HCT116 (cell line): ENCODE data around the gene FMOD. TPM values are rescaled to one million over a fixed set of nuclear protein-coding genes. Genes with fewer than 3 reads are reported as not detected.

Source experiments
- ATAC-seq: fragments of 200-7000 bp; cut with Tn5 transposase; 2 replicates; pipeline ENCODE4 v1.9.1; 2020; ENCODE audit warnings: mild to moderate bottlenecking, moderate library complexity
- BruUV-seq: library from RNA; stranded (reverse); fragments of 400-500 nt; replicated peaks from 2 replicates; lab custom pipeline; 2021; lab: Mats Ljungman, UMichigan
- CTCF ChIA-PET: fragments of 300-600 bp; sonication (Branson Sonifier 250); formaldehyde crosslinking; loops from one replicate; lab custom pipeline; 2021; ENCODE audit warnings: antibody characterized with exemption; lab: Charles Lee
- POLR2A ChIA-PET: fragments of 300-600, 350-600 bp; sonication (Branson Sonifier 250); formaldehyde crosslinking; loops from one replicate; lab custom pipeline; 2021; ENCODE audit warnings: antibody characterized with exemption; lab: Charles Lee
- RAD21 ChIA-PET, 2 experiments: fragments of 300-600 bp; sonication (Branson Sonifier 250); formaldehyde crosslinking; loops; one replicate each; lab custom pipeline; 2023; ENCODE audit warnings: low total read pairs in 2 of 2; ENCODE audit not compliant: uncharacterized antibody in 2 of 2, unreplicated experiment in 2 of 2, low non-redundant PET in 1 of 2; lab: Charles Lee
- DNase-seq: peaks from one replicate; pipeline ENCODE4 v3.0.0-alpha.2; 2010; ENCODE audit warnings: low read depth, low spot score
- H2AFZ ChIP-seq: fragments of 200-600 bp; shearing (Covaris generic), sonication (generic); 2 replicates; pipeline ENCODE4 v1.6.1; 2017; ENCODE audit warnings: low read depth, mixed run types, mixed read lengths, antibody characterized with exemption, low read length; ENCODE audit not compliant: poor library complexity, severe bottlenecking
- H3K27ac ChIP-seq: 2 replicates; pipeline ENCODE4 v1.5.1; 2012; ENCODE audit warnings: low read depth, low read length
- H3K27me3 ChIP-seq: fragments of 200-600 bp; sonication (generic); 2 replicates; pipeline ENCODE4 v1.6.1; 2016; ENCODE audit warnings: mixed run types, low read length, mixed read lengths; ENCODE audit not compliant: insufficient read depth
- H3K36me3 ChIP-seq, 2 experiments: fragments of 200-500 bp in 1 of 2; fragments of 200-600 bp in 1 of 2; sonication (Bioruptor generic) in 1 of 2; sonication (generic) in 1 of 2; 2 replicates each; pipeline versions ENCODE4 v1.5.1 to v1.6.1; 2014 to 2016; ENCODE audit warnings: low read length in 2 of 2, inconsistent platforms in 1 of 2, mixed read lengths in 1 of 2, mixed run types in 1 of 2; ENCODE audit not compliant: insufficient read depth in 2 of 2, control insufficient read depth in 1 of 2
- H3K4me1 ChIP-seq, 2 experiments: fragments of 200-600 bp in 1 of 2; sonication (generic) in 1 of 2; 2 replicates each; pipeline versions ENCODE4 v1.5.1 to v1.6.1; 2012 to 2017; ENCODE audit warnings: low read length in 2 of 2, inconsistent platforms in 1 of 2, mild to moderate bottlenecking in 1 of 2, mixed read lengths in 1 of 2, mixed run types in 1 of 2, moderate library complexity in 1 of 2; ENCODE audit not compliant: insufficient read depth in 2 of 2, control insufficient read depth in 1 of 2
- H3K4me2 ChIP-seq: fragments of 200-600 bp; sonication (generic); 2 replicates; pipeline ENCODE4 v1.6.1; 2017; ENCODE audit warnings: mixed run types, low read length, mixed read lengths
- H3K4me3 ChIP-seq, 2 experiments: fragments of 200-600 bp in 1 of 2; sonication (generic) in 1 of 2; replicated peaks in 1 of 2; 2 replicates each; pipeline ENCODE4 v1.5.1; 2011 to 2016; ENCODE audit warnings: low read length in 2 of 2, control low read depth in 1 of 2, low read depth in 1 of 2, mild to moderate bottlenecking in 1 of 2, mixed read lengths in 1 of 2, mixed run types in 1 of 2
- H3K79me2 ChIP-seq: fragments of 200-600 bp; sonication (generic); 2 replicates; pipeline ENCODE4 v1.6.1; 2017; ENCODE audit warnings: mild to moderate bottlenecking, mixed run types, low read length, moderate library complexity, mixed read lengths; ENCODE audit not compliant: insufficient read depth
- H3K9ac ChIP-seq: fragments of 200-600 bp; sonication (generic); 2 replicates; pipeline ENCODE4 v1.6.1; 2016; ENCODE audit warnings: low read length, mixed read lengths
- H3K9me2 ChIP-seq: fragments of 200-600 bp; sonication (generic), shearing (Covaris generic); 2 replicates; pipeline ENCODE4 v1.6.1; 2017; ENCODE audit warnings: mixed run types, mild to moderate bottlenecking, moderate library complexity; ENCODE audit not compliant: insufficient read depth
- H3K9me3 ChIP-seq, 2 experiments: fragments of 200-500 bp in 1 of 2; fragments of 200-600 bp in 1 of 2; sonication (Bioruptor generic) in 1 of 2; sonication (generic) in 1 of 2; 2 replicates each; pipeline ENCODE4 v1.6.1; 2014 to 2017; ENCODE audit warnings: low read length in 2 of 2, mixed read lengths in 2 of 2, inconsistent platforms in 1 of 2, low read depth in 1 of 2, mild to moderate bottlenecking in 1 of 2, mixed run types in 1 of 2, moderate library complexity in 1 of 2; ENCODE audit not compliant: control insufficient read depth in 1 of 2, insufficient read depth in 1 of 2
- H4K20me1 ChIP-seq: fragments of 200-600 bp; sonication (generic), shearing (Covaris generic); 2 replicates; pipeline ENCODE4 v1.6.1; 2017; ENCODE audit warnings: mixed run types, mild to moderate bottlenecking, moderate library complexity; ENCODE audit not compliant: insufficient read depth
- CBX3 ChIP-seq: IDR thresholded peaks from 2 replicates; pipeline ENCODE4 v1.6.1; 2012; ENCODE audit warnings: low read depth
- CEBPB ChIP-seq: IDR thresholded peaks from 2 replicates; pipeline ENCODE4 v1.6.1; 2012; ENCODE audit warnings: low read depth
- CTCF ChIP-seq, 3 experiments: fragments of 200-600 bp in 1 of 3; sonication (generic) in 1 of 3; IDR thresholded peaks in 2 of 3; conservative IDR thresholded peaks in 1 of 3; 2 replicates each; pipeline ENCODE4 v1.5.1; 2012 to 2017; ENCODE audit warnings: low read depth in 2 of 3, low read length in 2 of 3, antibody characterized with exemption in 1 of 3, borderline replicate concordance in 1 of 3, control low read depth in 1 of 3, mild to moderate bottlenecking in 1 of 3, mixed read lengths in 1 of 3, mixed run types in 1 of 3, moderate library complexity in 1 of 3; ENCODE audit not compliant: insufficient read depth in 1 of 3
- EGR1 ChIP-seq: IDR thresholded peaks from 2 replicates; pipeline ENCODE4 v1.6.1; 2012; ENCODE audit warnings: low read depth
- ELF1 ChIP-seq: IDR thresholded peaks from 2 replicates; pipeline ENCODE4 v1.6.1; 2012; ENCODE audit warnings: low read depth, borderline replicate concordance
- EZH2phosphoT487 ChIP-seq: fragments of 200-600 bp; IDR thresholded peaks from 2 replicates; pipeline ENCODE4 v1.6.1; 2018; ENCODE audit warnings: antibody characterized with exemption, borderline replicate concordance
- FOSL1 ChIP-seq: IDR thresholded peaks from 2 replicates; pipeline ENCODE4 v1.6.1; 2012; ENCODE audit warnings: low read depth
- JUND ChIP-seq: IDR thresholded peaks from 2 replicates; pipeline ENCODE4 v1.6.1; 2012
- MAX ChIP-seq: IDR thresholded peaks from 2 replicates; pipeline ENCODE4 v1.6.1; 2012
- POLR2A ChIP-seq: IDR thresholded peaks from 2 replicates; pipeline ENCODE4 v1.7.0; 2011; ENCODE audit warnings: borderline replicate concordance; ENCODE audit not compliant: insufficient read depth, insufficient read length; ENCODE audit errors: extremely low read depth
- RAD21 ChIP-seq: IDR thresholded peaks from 2 replicates; pipeline ENCODE4 v1.6.1; 2012; ENCODE audit warnings: low read depth, mild to moderate bottlenecking
- TCF7L2 ChIP-seq: IDR thresholded peaks from 2 replicates; pipeline ENCODE4 v1.7.0; 2011; ENCODE audit warnings: borderline replicate concordance, inconsistent platforms; ENCODE audit not compliant: insufficient read depth, insufficient read length; ENCODE audit errors: extremely low read depth
- intact Hi-C: fragments of 100-400 bp; cut with micrococcal nuclease; formaldehyde crosslinking; loops from 2 replicates; pipeline ENCODE4 v1.10.0; 2022
- total RNA-seq: library from RNA; stranded (reverse); gene quantifications from one replicate; pipeline ENCODE4 v1.2.1, GENCODE V29; 2021; ENCODE audit not compliant: unreplicated experiment

The FMOD gene
- total RNA-seq, 1 experiment from 2014 or later: not detected

GRCh38 chr1:203335503-203335902, 15.4 kb downstream of the FMOD start:
- Histone ChIP-seq H3K9ac (no peak overlapping the region), H3K27me3 (peaks cover 3% of the 10 kb centered on the region; the same call in 1 of the 2 replicates), H3K4me1 (0 out of 4 replicates have a peak, but pooled peaks cover 0 to 2% of the 10 kb centered on the region in 2 experiments), H3K9me3 (no peaks in the 10 kb centered on the region), H4K20me1 (no peaks in the 10 kb centered on the region), H3K9me2 (no peaks in the 10 kb centered on the region), H3K79me2 (no peaks in the 10 kb centered on the region), H3K36me3 (no peaks in the 10 kb centered on the region), H3K27ac (no peak overlapping the region), H3K4me2 (no peak overlapping the region), H3K4me3 (no peak overlapping the region), H2AFZ (no peak overlapping the region)
- POLR2A ChIA-PET: no interaction called here
- intact Hi-C loops: no loop called here
- ATAC-seq (no peak), DNase-seq (no peak)
- RAD21 ChIA-PET: interaction anchor here in 1 of 2 experiments (2.5 kb wide), 1 partner anchor 63 kb away, joined by 6 read pairs; no protein-coding TSS in a partner anchor
- CTCF ChIA-PET: interaction anchor here (0.7 to 6.0 kb wide), 5 partner anchors 61 to 296 kb away, joined by 3 to 45 read pairs (median 4); no protein-coding TSS in a partner anchor
- no TSS peak for BruUV-seq
- TF ChIP-seq CTCF (IDR thresholded peaks at IDR 0.05 in 2 of 3, conservative IDR thresholded peaks at IDR 0.05 in 1 of 3; ENCODE audit: borderline replicate concordance in 1 of 3, insufficient read depth in 1 of 3, low read depth in 2 of 3, low read length in 2 of 3) (no peak), TCF7L2 (no peak), EGR1 (no peak), EZH2phosphoT487 (no peak), ELF1 (no peak), POLR2A (no peak), CEBPB (no peak), CBX3 (no peak)

- H4K20me1 ChIP-seq: no peaks in the 10 kb centered on the region
- H3K9me2 ChIP-seq: no peaks in the 10 kb centered on the region
- H3K36me3 ChIP-seq: no peaks in the 10 kb centered on the region
- H3K79me2 ChIP-seq: no peaks in the 10 kb centered on the region
- no peak for DNase-seq
- ChIA-PET RAD21 (no interaction called here), CTCF (no interaction called here), POLR2A (no interaction called here)
- no peaks in the 10 kb centered on the region for H3K27me3 ChIP-seq
- no TSS peak for BruUV-seq
- intact Hi-C loops: no loop called here
- H3K4me3 ChIP-seq: no peak overlapping the region
- H3K4me2 ChIP-seq: no peak overlapping the region
- peak overlapping the region; percentile 4 for H2AFZ ChIP-seq
- no peak overlapping the region for H3K27ac ChIP-seq
- no peak overlapping the region for H3K9ac ChIP-seq
- H3K4me1 ChIP-seq: peaks cover 11 to 18% of the 10 kb centered on the region in 2 experiments; a peak in 3 of 4 replicates
- no peak for ATAC-seq
- H3K9me3 ChIP-seq: no peaks in the 10 kb centered on the region
- TF ChIP-seq MAX (no peak), CTCF (IDR thresholded peaks at IDR 0.05 in 2 of 3, conservative IDR thresholded peaks at IDR 0.05 in 1 of 3; ENCODE audit: borderline replicate concordance in 1 of 3, insufficient read depth in 1 of 3, low read depth in 2 of 3, low read length in 2 of 3) (no peak), CEBPB (no peak), EZH2phosphoT487 (no peak), EGR1 (no peak), RAD21 (no peak), FOSL1 (no peak), JUND (no peak)
These were observed 19.7 kb downstream of the FMOD start for GRCh38 chr1:203331224-203331623.
